Loucy (cell line): Measurements from ENCODE around the gene CDK7.
"Not testable (repeated sequence)": the region's sequence is repeated elsewhere in the genome, so short reads cannot be mapped to it uniquely, and the experiment has no call there.

ENCODE experiments used
- H2AFZ ChIP-seq: fragments of 200-600 bp; sonication (generic); 2 replicates; pipeline ENCODE4 v1.6.0; 2016; ENCODE audit warnings: antibody characterized with exemption, mild to moderate bottlenecking, low read length, moderate library complexity
- H3F3A ChIP-seq: fragments of 200-600 bp; 2 replicates; pipeline ENCODE4 v1.6.0; 2016; ENCODE audit warnings: antibody characterized with exemption, low read depth, mild to moderate bottlenecking
- H3K27me3 ChIP-seq: fragments of 200-600 bp; sonication (generic); 2 replicates; pipeline ENCODE4 v1.6.1; 2014; ENCODE audit warnings: low read length, mild to moderate bottlenecking; ENCODE audit not compliant: insufficient read depth, poor library complexity, severe bottlenecking
- H3K36me3 ChIP-seq: fragments of 200-600 bp; sonication (generic); 2 replicates; pipeline ENCODE4 v1.6.1; 2016; ENCODE audit warnings: low read length; ENCODE audit not compliant: insufficient read depth
- H3K4me1 ChIP-seq: fragments of 200-600 bp; sonication (generic); 2 replicates; pipeline ENCODE4 v1.5.1; 2014; ENCODE audit warnings: low read length, mild to moderate bottlenecking; ENCODE audit not compliant: insufficient read depth, poor library complexity, severe bottlenecking
- H3K4me2 ChIP-seq: fragments of 200-600 bp; sonication (generic); 2 replicates; pipeline ENCODE4 v1.6.0; 2014; ENCODE audit warnings: antibody characterized with exemption, low read length, low read depth, mild to moderate bottlenecking; ENCODE audit not compliant: poor library complexity, severe bottlenecking
- H3K4me3 ChIP-seq: fragments of 200-600 bp; sonication (generic); 2 replicates; pipeline ENCODE4 v1.5.1; 2014; ENCODE audit warnings: low read length, mild to moderate bottlenecking, mixed read lengths; ENCODE audit not compliant: poor library complexity, severe bottlenecking
- H3K79me2 ChIP-seq: fragments of 200-600 bp; sonication (generic); 2 replicates; pipeline ENCODE4 v1.6.1; 2014; ENCODE audit warnings: low read length; ENCODE audit not compliant: insufficient read depth
- H3K9ac ChIP-seq: fragments of 200-600 bp; sonication (generic); 2 replicates; pipeline ENCODE4 v1.6.0; 2014; ENCODE audit warnings: mild to moderate bottlenecking, low read depth, low read length, moderate library complexity; ENCODE audit not compliant: poor library complexity, severe bottlenecking
- H3K9me2 ChIP-seq: fragments of 200-600 bp; sonication (generic); replicated peaks from 2 replicates; pipeline ENCODE4 v1.6.1; 2016; ENCODE audit warnings: low read depth, low read length, mixed read lengths
- H3K9me3 ChIP-seq: fragments of 200-600 bp; sonication (generic); 2 replicates; pipeline ENCODE4 v1.6.1; 2014; ENCODE audit warnings: mild to moderate bottlenecking, antibody characterized with exemption, low read length, low read depth; ENCODE audit not compliant: insufficient read depth
- H4K20me1 ChIP-seq: fragments of 200-600 bp; sonication (generic); 2 replicates; pipeline ENCODE4 v1.6.0; 2014; ENCODE audit warnings: antibody characterized with exemption, low read length, mild to moderate bottlenecking; ENCODE audit not compliant: insufficient read depth, poor library complexity, severe bottlenecking
- CTCF ChIP-seq: fragments of 200-600 bp; sonication (generic); conservative IDR thresholded peaks from 2 replicates; pipeline ENCODE4 v1.5.1; 2014; ENCODE audit warnings: mild to moderate bottlenecking, antibody characterized with exemption, low read length
- EZH2phosphoT487 ChIP-seq: fragments of 200-600 bp; IDR thresholded peaks from 2 replicates; pipeline ENCODE4 v1.6.1; 2018; ENCODE audit warnings: antibody characterized with exemption, mild to moderate bottlenecking, moderate library complexity, borderline replicate concordance

Gene CDK7

GRCh38 chr5:69250593-69250992 is 15.9 kb downstream of the CDK7 start:
- H3K4me2 ChIP-seq: no peak overlapping the region
- no peaks in the 10 kb centered on the region for H3K27me3 ChIP-seq
- H3F3A ChIP-seq: no peaks in the 10 kb centered on the region
- no peak for TF ChIP-seq CTCF
- TF ChIP-seq EZH2phosphoT487: no peak
- peaks cover 11% of the 10 kb centered on the region; the same call in 1 of the 2 replicates for H3K36me3 ChIP-seq
- H2AFZ ChIP-seq: no peak overlapping the region
- H3K9me3 ChIP-seq: peaks cover 7% of the 10 kb centered on the region; the same call in 1 of the 2 replicates
- H3K4me1 ChIP-seq: no peaks in the 10 kb centered on the region
- peaks cover 42% of the 10 kb centered on the region for H3K79me2 ChIP-seq
- H4K20me1 ChIP-seq: no peaks in the 10 kb centered on the region
- no peak overlapping the region for H3K9ac ChIP-seq
- no peaks in the 10 kb centered on the region for H3K9me2 ChIP-seq
- no peak overlapping the region for H3K4me3 ChIP-seq

GRCh38 chr5:69252437-69252836 is 17.8 kb downstream of the CDK7 start:
- Histone ChIP-seq H3K4me2 (no peak overlapping the region), H3K27me3 (no peaks in the 10 kb centered on the region), H3K9ac (no peak overlapping the region), H3K4me3 (no peak overlapping the region), H3F3A (no peaks in the 10 kb centered on the region), H3K4me1 (no peaks in the 10 kb centered on the region), H2AFZ (no peak overlapping the region), H3K9me2 (no peaks in the 10 kb centered on the region), H4K20me1 (no peaks in the 10 kb centered on the region), H3K9me3 (peaks cover 7% of the 10 kb centered on the region; the same call in 1 of the 2 replicates), H3K36me3 (peaks cover 25% of the 10 kb centered on the region; the same call in 1 of the 2 replicates), H3K79me2 (peaks cover 25% of the 10 kb centered on the region; the same call in 1 of the 2 replicates)
- TF ChIP-seq EZH2phosphoT487: no peak
- no peak for TF ChIP-seq CTCF

GRCh38 chr5:69255940-69256339 is 21.3 kb downstream of the CDK7 start:
- H3K79me2 ChIP-seq, H2AFZ ChIP-seq, H3K4me2 ChIP-seq, H3K4me3 ChIP-seq, H3K9me3 ChIP-seq, H3K27me3 ChIP-seq, H4K20me1 ChIP-seq, H3K9ac ChIP-seq, H3K9me2 ChIP-seq, H3F3A ChIP-seq, H3K4me1 ChIP-seq: not testable (repeated sequence)
- peaks cover 56% of the 10 kb centered on the region; the same call in 1 of the 2 replicates for H3K36me3 ChIP-seq

- H3K9me2 ChIP-seq: no peaks in the 10 kb centered on the region
- H2AFZ ChIP-seq: no peak overlapping the region
- H3K36me3 ChIP-seq: peaks cover 61% of the 10 kb centered on the region; the same call in 1 of the 2 replicates
- no peaks in the 10 kb centered on the region for H3K4me1 ChIP-seq
- H3F3A ChIP-seq: no peaks in the 10 kb centered on the region
- no peak overlapping the region for H3K4me2 ChIP-seq
- TF ChIP-seq EZH2phosphoT487: no peak
- TF ChIP-seq CTCF: no peak
- no peaks in the 10 kb centered on the region for H3K9me3 ChIP-seq
- H3K9ac ChIP-seq: no peak overlapping the region
- H4K20me1 ChIP-seq: no peaks in the 10 kb centered on the region
- H3K27me3 ChIP-seq: no peaks in the 10 kb centered on the region
- no peaks in the 10 kb centered on the region for H3K79me2 ChIP-seq
- H3K4me3 ChIP-seq: no peak overlapping the region
Measured at GRCh38 chr5:69257577-69257976, 22.9 kb downstream of the CDK7 start.
